GM12891 (cell line): ENCODE results near the gene RNF169.

Source experiments
- POLR2A ChIP-seq: IDR thresholded peaks from 2 replicates; pipeline ENCODE4 v1.6.1; 2011; ENCODE audit warnings: low read depth, low read length, control low read depth
- POLR2AphosphoS5 ChIP-seq: IDR thresholded peaks from 2 replicates; pipeline ENCODE4 v1.6.1; 2011; ENCODE audit warnings: low read depth, low read length, control low read depth
- POU2F2 ChIP-seq: IDR thresholded peaks from 2 replicates; pipeline ENCODE4 v1.6.1; 2011; ENCODE audit warnings: low read depth, mild to moderate bottlenecking, control low read depth, low read length, moderate library complexity

- no peak for TF ChIP-seq POLR2A
- TF ChIP-seq POLR2AphosphoS5 = no peak
- peak; percentile 81; the same call in 1 of the 2 replicates for TF ChIP-seq POU2F2
Measured at GRCh38 chr11:74826901-74827300, 78.3 kb downstream of the RNF169 start.
